ENCODE results near the gene PAIP1.

The PAIP1 gene

GRCh38 chr5:43484106-43484849 is 72.6 kb downstream of the PAIP1 start:
- no peaks in the 10 kb centered on the region for H3K9me2 ChIP-seq (replicated peaks; ENCODE audit: low read depth, low read length)
- H3K36me3 ChIP-seq (ENCODE audit: insufficient read depth, low read length) = peaks cover 6% of the 10 kb centered on the region; the same call in 1 of the 2 replicates
- H3K4me1 ChIP-seq (ENCODE audit: insufficient read depth, low read length, poor library complexity, severe bottlenecking) = peaks cover 24% of the 10 kb centered on the region
- H3K9me3 ChIP-seq (ENCODE audit: insufficient read depth, low read depth, low read length) = no peaks in the 10 kb centered on the region
- TF ChIP-seq, protein P1, sequence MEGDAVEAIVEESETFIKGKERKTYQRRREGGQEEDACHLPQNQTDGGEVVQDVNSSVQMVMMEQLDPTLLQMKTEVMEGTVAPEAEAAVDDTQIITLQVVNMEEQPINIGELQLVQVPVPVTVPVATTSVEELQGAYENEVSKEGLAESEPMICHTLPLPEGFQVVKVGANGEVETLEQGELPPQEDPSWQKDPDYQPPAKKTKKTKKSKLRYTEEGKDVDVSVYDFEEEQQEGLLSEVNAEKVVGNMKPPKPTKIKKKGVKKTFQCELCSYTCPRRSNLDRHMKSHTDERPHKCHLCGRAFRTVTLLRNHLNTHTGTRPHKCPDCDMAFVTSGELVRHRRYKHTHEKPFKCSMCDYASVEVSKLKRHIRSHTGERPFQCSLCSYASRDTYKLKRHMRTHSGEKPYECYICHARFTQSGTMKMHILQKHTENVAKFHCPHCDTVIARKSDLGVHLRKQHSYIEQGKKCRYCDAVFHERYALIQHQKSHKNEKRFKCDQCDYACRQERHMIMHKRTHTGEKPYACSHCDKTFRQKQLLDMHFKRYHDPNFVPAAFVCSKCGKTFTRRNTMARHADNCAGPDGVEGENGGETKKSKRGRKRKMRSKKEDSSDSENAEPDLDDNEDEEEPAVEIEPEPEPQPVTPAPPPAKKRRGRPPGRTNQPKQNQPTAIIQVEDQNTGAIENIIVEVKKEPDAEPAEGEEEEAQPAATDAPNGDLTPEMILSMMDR (conservative IDR thresholded peaks at IDR 0.05; ENCODE audit: low read length) = peak; percentile 82
- TF ChIP-seq EZH2phosphoT487 (IDR thresholded peaks at IDR 0.05; ENCODE audit: borderline replicate concordance) = no peak
- peaks cover 30% of the 10 kb centered on the region for H3K79me2 ChIP-seq (ENCODE audit: insufficient read depth, low read length)
- no peaks in the 10 kb centered on the region for H4K20me1 ChIP-seq (ENCODE audit: insufficient read depth, low read length, poor library complexity, severe bottlenecking)
- H3F3A ChIP-seq (ENCODE audit: low read depth) = no peaks in the 10 kb centered on the region
- no peaks in the 10 kb centered on the region for H3K27me3 ChIP-seq (ENCODE audit: insufficient read depth, low read length, poor library complexity, severe bottlenecking)
- peak overlapping the region; percentile 80 for H3K4me3 ChIP-seq (ENCODE audit: low read length, poor library complexity, severe bottlenecking)
- H2AFZ ChIP-seq (ENCODE audit: low read length) = peak overlapping the region; percentile 90
- peak overlapping the region; percentile 85 for H3K9ac ChIP-seq (ENCODE audit: low read depth, low read length, poor library complexity, severe bottlenecking)
- peak overlapping the region; percentile 75 for H3K4me2 ChIP-seq (ENCODE audit: low read depth, low read length, poor library complexity, severe bottlenecking)

- peaks cover 24% of the 10 kb centered on the region for H3K4me1 ChIP-seq (ENCODE audit: insufficient read depth, low read length, poor library complexity, severe bottlenecking)
- H3K36me3 ChIP-seq (ENCODE audit: insufficient read depth, low read length) = peaks cover 1% of the 10 kb centered on the region; the same call in 1 of the 2 replicates
- no peaks in the 10 kb centered on the region for H3K9me3 ChIP-seq (ENCODE audit: insufficient read depth, low read depth, low read length)
- H3K79me2 ChIP-seq (ENCODE audit: insufficient read depth, low read length) = peaks cover 30% of the 10 kb centered on the region
- peak within 1 kb of the TSS; percentile 90 for H2AFZ ChIP-seq (ENCODE audit: low read length)
- no peaks in the 10 kb centered on the region for H3K27me3 ChIP-seq (ENCODE audit: insufficient read depth, low read length, poor library complexity, severe bottlenecking)
- peak within 1 kb of the TSS; percentile 85 for H3K9ac ChIP-seq (ENCODE audit: low read depth, low read length, poor library complexity, severe bottlenecking)
- H3K9me2 ChIP-seq (replicated peaks; ENCODE audit: low read depth, low read length) = no peaks in the 10 kb centered on the region
- peak within 1 kb of the TSS; percentile 87 for H3K4me2 ChIP-seq (ENCODE audit: low read depth, low read length, poor library complexity, severe bottlenecking)
- TF ChIP-seq EZH2phosphoT487 (IDR thresholded peaks at IDR 0.05; ENCODE audit: borderline replicate concordance) = no peak
- TF ChIP-seq, protein P1 (conservative IDR thresholded peaks at IDR 0.05; ENCODE audit: low read length) = no peak
- peak within 1 kb of the TSS; percentile 80 for H3K4me3 ChIP-seq (ENCODE audit: low read length, poor library complexity, severe bottlenecking)
- H3F3A ChIP-seq (ENCODE audit: low read depth) = no peaks in the 10 kb centered on the region
- H4K20me1 ChIP-seq (ENCODE audit: insufficient read depth, low read length, poor library complexity, severe bottlenecking) = no peaks in the 10 kb centered on the region
Observed at GRCh38 chr5:43483298-43484105, 73.4 kb downstream of the PAIP1 start, which contains the start of gene TMEM267. Gene TMEM267 (minus strand): TSS chr5:43483865. CDS start chr5:43453969, 29,896 bp downstream.

GRCh38 chr5:43482490-43483297 is 74.2 kb downstream of the PAIP1 start:
- peak overlapping the region; percentile 80 for H3K4me3 ChIP-seq (ENCODE audit: low read length, poor library complexity, severe bottlenecking)
- no peaks in the 10 kb centered on the region; the same call in 1 of the 2 replicates for H3K36me3 ChIP-seq (ENCODE audit: insufficient read depth, low read length)
- peak overlapping the region; percentile 90 for H2AFZ ChIP-seq (ENCODE audit: low read length)
- no peaks in the 10 kb centered on the region for H3K9me3 ChIP-seq (ENCODE audit: insufficient read depth, low read depth, low read length)
- H3K9ac ChIP-seq (ENCODE audit: low read depth, low read length, poor library complexity, severe bottlenecking) = peak overlapping the region; percentile 85
- no peaks in the 10 kb centered on the region for H4K20me1 ChIP-seq (ENCODE audit: insufficient read depth, low read length, poor library complexity, severe bottlenecking)
- TF ChIP-seq, protein P1 (conservative IDR thresholded peaks at IDR 0.05; ENCODE audit: low read length) = no peak
- no peak for TF ChIP-seq EZH2phosphoT487 (IDR thresholded peaks at IDR 0.05; ENCODE audit: borderline replicate concordance)
- no peaks in the 10 kb centered on the region for H3K9me2 ChIP-seq (replicated peaks; ENCODE audit: low read depth, low read length)
- peaks cover 24% of the 10 kb centered on the region for H3K4me1 ChIP-seq (ENCODE audit: insufficient read depth, low read length, poor library complexity, severe bottlenecking)
- H3K27me3 ChIP-seq (ENCODE audit: insufficient read depth, low read length, poor library complexity, severe bottlenecking) = no peaks in the 10 kb centered on the region
- no peaks in the 10 kb centered on the region for H3F3A ChIP-seq (ENCODE audit: low read depth)
- peak overlapping the region; percentile 87 for H3K4me2 ChIP-seq (ENCODE audit: low read depth, low read length, poor library complexity, severe bottlenecking)
- H3K79me2 ChIP-seq (ENCODE audit: insufficient read depth, low read length) = peaks cover 30% of the 10 kb centered on the region
